Colon (tissue), 2 donors: Measurements from ENCODE around the gene SLC6A8.
"Not testable (repeated sequence)": the region's sequence is repeated elsewhere in the genome, so short reads cannot be mapped to it uniquely, and the experiment has no call there.

ENCODE experiments used
- FAIRE-seq: peaks from 2 replicates; lab custom pipeline; 2012; peaks lifted over from hg19 to GRCh38; lab: Jason Lieb, UNC
- donor health status: control.
- donor health status: control.

Gene SLC6A8

DNA sequence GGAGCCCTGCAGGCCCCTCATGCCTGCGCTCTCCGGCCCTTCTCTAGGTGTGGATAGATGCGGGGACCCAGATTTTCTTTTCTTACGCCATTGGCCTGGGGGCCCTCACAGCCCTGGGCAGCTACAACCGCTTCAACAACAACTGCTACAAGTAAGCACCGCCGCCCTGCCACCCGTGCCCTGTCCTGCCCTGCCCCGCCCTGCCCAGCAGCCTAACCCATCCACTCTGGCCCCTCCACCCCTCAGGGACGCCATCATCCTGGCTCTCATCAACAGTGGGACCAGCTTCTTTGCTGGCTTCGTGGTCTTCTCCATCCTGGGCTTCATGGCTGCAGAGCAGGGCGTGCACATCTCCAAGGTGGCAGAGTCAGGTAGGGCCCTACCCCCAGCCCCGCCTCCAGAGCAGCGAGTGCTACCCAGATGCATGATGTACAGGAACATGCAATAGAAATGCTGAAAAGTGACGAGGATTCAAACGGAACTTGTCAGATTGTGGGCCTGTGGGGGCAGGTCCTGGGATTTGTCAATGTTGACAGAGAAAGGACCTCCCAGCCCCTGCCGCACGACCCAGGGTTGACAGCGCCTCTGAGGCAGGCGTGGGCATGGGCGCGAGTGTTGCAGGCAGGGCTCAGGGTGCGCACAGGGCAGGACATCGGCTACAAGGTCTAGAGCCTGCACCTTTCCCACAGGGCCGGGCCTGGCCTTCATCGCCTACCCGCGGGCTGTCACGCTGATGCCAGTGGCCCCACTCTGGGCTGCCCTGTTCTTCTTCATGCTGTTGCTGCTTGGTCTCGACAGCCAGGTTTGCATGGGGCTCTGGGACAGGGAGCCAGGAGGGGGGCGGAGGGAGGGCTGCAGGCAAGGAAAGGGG is 5.7 kb downstream of the SLC6A8 start:
- no peak for FAIRE-seq

DNA sequence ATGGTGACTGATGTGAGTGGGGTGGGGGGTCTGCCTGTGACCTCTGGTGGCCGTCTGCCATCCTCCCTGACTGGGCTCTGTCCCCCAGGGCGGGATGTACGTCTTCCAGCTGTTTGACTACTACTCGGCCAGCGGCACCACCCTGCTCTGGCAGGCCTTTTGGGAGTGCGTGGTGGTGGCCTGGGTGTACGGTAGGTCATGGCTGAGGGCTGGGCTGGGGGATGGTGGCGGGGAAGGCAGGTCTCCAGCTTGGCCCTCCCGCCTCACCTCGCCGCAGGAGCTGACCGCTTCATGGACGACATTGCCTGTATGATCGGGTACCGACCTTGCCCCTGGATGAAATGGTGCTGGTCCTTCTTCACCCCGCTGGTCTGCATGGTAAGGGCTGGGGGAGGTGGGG is 6.5 kb downstream of the SLC6A8 start:
- not testable (repeated sequence) for FAIRE-seq

GRCh38 chrX:153694687-153695270 is 7.1 kb downstream of the SLC6A8 start:
- FAIRE-seq = no peak

DNA sequence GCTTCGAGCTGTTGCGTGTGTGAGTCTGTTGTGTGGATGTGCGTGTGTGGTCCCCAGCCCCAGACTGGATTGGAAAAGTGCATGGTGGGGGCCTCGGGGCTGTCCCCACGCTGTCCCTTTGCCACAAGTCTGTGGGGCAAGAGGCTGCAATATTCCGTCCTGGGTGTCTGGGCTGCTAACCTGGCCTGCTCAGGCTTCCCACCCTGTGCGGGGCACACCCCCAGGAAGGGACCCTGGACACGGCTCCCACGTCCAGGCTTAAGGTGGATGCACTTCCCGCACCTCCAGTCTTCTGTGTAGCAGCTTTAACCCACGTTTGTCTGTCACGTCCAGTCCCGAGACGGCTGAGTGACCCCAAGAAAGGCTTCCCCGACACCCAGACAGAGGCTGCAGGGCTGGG is 8.4 kb downstream of the SLC6A8 start:
- no peak for FAIRE-seq

- FAIRE-seq = not testable (repeated sequence)
Observed at GRCh38 chrX:153696538-153696937, 8.8 kb downstream of the SLC6A8 start.

- not testable (repeated sequence) for FAIRE-seq
Observed at GRCh38 chrX:153696986-153697722, 9.4 kb downstream of the SLC6A8 start.

DNA sequence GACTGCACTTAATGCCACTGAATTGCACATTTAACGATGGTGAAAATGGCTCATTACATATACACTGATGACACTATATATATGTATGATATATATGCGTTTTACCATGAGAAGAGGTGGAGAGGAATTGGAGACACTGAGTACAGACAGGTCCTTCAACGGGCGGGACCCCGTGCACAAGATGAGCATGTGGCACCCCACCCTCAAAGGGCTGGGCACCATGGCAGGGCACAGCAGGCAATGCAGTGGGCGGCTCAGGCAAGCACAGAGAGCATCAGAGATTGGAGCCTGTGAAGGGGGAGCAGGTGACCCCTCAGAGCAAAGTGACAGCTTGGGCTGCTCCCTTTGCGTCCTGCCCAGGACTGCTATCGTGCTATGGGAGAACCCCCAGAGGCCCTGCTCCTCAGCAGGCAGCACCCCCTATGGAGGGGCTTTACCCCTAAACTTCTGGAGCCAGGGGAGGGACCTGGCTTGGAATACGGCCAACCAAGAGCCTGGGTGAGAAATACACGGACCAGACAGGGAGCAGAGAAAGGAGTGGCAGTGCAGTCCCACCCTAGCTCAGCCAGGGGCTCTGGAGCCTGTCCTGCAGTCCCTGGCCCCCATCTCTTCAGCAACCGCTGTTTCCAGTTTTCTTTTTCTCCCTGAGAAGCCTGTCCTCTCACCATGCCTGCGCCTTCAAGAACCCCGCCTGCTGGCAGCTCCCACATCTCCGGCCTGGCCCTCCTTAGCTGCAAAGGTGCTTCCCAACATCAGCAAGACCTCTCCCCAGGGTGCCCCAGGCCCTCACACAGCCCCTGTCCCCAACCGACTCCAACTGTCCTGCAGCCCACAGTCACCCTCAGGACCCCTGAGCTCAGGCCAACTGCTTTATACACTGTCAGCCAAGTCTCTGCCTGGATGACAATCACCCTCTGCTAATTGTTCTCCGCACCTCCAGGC is 10.5 kb downstream of the SLC6A8 start:
- FAIRE-seq = no peak

DNA sequence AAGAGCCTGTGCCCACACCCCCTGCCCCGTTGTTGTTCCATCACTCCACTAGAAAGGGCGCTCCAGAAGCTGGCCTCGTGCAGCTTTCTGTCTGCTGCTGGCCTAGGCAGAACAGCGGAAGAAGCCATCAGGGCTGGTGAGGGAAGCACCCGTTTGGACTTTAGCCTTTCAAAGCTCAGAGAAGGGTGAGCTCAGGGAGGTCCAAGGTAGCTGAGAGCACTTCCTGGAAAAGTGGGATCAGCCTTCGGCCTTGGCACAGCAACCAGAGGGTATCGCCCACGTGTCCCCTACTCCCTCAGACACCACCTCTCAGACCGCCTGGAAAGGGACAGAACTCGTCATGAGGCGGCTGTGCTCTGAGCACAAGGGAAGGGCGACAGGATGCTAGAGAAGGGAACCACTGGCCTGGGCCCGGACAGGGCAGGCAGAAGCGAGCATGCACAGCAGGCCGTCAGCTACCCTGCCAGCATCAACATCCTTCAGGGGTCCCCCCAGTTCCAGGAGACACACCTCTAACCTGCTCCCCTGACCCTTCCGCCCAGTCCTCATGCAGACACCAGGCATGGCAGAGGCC is 11.6 kb downstream of the SLC6A8 start:
- not testable (repeated sequence) for FAIRE-seq

GRCh38 chrX:153699784-153700371 is 12.2 kb downstream of the SLC6A8 start:
- not testable (repeated sequence) for FAIRE-seq

DNA sequence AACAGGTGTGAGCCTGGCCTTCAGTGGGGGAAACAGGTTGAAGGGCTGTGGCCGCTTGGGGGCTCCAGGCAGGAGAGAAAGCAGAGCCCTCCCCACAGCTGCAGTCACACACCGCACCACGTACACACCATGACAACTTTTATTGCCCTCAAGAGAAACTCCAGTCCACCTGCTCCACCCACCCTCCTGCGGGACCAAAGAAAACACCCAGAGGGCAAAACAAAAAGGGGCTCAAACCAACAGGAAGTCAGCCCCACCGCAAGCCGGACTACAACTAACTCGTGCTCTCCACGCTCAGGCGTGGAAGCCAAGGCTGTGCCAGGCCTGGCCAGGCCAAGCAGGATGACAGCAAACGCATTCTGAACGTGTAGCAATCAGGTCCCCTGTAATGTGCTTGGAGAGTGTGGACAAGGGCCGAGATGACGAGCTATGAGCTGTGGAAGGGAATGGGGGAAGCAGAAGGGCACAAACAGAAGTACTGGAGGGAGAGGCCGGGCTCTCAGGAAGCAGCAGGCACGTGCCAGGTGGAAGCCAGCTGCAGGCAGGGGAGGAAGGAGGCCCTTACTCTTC is 12.7 kb downstream of the SLC6A8 start:
- FAIRE-seq = no peak

DNA sequence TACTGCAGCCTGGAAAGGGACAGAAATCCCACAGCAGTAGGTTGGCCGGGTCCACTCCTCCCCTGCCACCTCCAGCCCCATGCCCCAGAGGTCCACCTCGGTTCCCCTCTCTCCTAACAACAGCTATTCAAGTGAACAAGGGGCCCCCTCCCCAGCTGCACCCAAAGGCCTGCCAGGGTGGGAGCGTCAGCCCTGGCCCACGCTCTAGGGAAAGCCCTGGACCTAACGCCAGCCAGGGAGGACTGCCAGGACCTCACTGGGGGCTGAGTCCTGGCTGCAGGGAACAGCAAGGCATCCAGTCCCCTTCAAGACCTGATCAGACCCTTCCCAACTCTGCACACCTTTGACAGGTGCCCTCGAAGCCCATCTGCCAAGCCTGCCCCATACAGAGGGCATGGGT is 13.2 kb downstream of the SLC6A8 start:
- FAIRE-seq = no peak

GRCh38 chrX:153701706-153702105 is 14.0 kb downstream of the SLC6A8 start:
- FAIRE-seq = no peak

DNA sequence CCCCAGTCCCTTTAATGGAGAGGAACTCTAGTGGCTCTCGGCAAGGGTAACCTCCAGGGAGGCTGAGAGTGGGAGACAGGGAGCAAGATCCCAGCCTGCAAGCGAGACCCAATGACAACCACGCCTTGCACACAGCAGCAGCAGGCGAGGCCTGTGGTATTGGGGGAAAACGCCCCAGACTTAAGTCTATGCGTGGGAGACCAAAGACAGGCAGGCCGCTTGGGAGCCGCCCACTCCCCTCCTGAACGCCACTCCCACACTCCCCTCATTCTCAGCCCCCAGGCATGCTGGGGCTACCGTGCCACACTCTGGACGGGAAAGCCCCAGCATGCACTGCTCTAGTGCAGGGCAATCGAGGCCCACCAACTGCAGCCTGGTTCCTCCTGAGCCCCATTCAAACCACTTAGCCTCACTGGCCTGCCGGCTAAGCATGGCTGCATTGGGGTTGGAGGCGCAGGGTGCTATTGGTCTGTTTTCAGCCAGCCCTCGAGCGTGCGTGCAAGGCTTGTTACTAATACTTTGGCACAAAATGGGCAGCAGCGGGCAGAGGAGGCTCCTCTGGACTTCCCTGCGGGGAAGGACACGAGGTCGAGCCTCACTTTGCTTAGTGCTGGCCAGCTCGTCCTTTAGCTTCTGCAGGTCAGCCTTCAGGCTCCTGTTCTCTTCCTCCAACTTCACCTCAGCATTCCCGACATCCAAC is 14.8 kb downstream of the SLC6A8 start:
- no peak for FAIRE-seq

DNA sequence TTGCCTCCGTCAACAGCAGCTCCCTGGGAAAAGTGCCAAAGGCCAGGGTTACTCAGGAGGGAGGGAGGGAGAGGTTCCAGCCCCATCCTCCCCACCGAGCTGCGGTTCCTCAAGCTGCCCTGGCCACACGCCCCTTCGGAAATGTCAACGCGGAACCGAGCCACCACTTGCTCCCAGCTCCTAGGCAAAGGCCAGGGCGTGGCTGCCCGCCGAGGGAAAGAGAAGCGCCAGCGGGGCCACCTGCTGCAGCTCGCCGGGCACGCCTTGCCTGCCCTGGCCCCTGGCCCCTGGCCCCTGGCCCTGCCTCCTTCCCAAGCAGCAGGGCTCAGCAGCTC is 15.3 kb downstream of the SLC6A8 start:
- FAIRE-seq = no peak

- FAIRE-seq = no peak
Observed at GRCh38 chrX:153704021-153704526, 16.3 kb downstream of the SLC6A8 start.

DNA sequence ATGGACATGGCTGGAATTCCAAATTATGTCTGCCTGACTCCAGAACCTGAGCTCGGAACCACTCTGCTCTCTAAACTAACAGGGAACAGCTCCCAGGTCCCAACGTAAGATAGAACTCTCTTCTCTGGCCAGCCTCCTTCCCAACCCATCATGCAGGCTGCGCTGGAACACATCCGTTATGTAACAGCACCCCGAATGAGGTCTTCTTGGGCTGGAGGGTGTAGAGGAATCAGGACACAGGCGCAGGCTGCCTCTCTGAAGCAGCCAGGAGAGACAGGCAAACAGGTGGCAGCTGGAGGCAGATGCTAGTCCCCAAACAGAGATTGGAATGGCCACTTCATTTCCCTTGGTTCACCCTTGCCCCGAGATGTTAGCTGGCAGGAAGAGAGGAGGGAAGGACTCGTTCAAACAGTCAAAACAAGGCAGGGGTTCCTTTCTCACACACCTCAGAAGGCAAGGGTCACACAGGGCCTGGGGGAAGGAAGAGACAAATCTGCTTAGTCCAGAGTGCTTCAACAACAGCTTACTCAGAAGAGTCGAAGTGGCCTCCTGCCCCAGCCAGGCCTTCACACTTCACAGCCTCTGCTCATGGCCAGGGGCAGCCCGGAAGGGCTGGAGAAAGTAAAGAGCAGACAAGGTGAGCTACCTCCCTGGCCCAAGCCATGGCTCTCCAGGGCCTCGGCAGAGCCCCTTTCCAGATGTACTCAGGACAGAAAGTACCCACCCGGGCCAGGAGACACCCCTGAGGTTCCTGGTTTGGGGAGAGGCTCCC is 17.1 kb downstream of the SLC6A8 start:
- FAIRE-seq = not testable (repeated sequence)

DNA sequence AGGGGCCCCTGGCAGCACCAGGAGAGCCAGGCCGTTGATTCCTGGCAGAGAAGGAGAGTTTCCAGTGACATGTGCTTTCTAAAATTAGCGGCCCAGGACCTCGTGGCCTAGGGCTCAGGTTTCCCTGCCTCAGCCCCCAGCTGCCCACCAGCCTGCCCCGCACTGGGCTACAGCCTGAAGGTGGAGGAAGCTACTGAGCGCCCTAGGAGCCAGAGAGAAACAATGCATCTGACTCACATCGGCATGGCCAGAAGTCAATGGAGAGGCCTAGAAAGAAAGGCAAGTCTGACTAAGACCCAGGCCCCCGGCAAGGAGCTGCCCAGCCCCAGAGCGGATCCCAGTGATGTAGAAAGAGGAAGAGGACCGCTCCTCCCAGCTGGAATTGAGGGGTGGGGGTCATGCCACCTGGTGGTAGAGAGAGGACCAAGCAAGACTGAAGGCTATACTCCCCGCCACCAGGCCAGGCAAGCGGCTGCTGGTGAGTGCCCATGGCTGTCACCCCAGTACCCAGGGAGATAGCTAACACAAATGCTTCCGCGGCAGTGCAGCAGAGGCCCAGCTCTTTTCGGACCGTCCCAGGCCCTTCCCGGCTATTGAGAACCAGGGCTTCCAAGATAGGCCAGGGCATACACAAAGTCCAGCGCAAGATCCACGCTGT is 17.8 kb downstream of the SLC6A8 start:
- not testable (repeated sequence) for FAIRE-seq

GRCh38 chrX:153706799-153707198 is 19.1 kb downstream of the SLC6A8 start:
- no peak for FAIRE-seq

GRCh38 chrX:153707406-153707805 is 19.7 kb downstream of the SLC6A8 start:
- FAIRE-seq = no peak
